Right ventricle myocardium inferior (tissue), 1 donor: ENCODE results near the gene NPR3. TPM values are rescaled to one million over a fixed set of nuclear protein-coding genes. Genes with fewer than 3 reads are reported as not detected.
"Not testable (repeated sequence)": the region's sequence is repeated elsewhere in the genome, so short reads cannot be mapped to it uniquely, and the experiment has no call there.

Source experiments
- ATAC-seq: fragments of 200-7000 bp; cut with Tn5 transposase; one replicate; pipeline ENCODE4 v1.9.1; 2020; ENCODE audit warnings: mild to moderate bottlenecking, moderate library complexity
- DNase-seq: peaks from one replicate; pipeline ENCODE4 v3.0.0; 2021; ENCODE audit errors: missing footprints
- intact Hi-C: fragments of 100-400 bp; cut with DNase I; formaldehyde crosslinking; loops from one replicate; pipeline ENCODE4 v1.11.0; 2022
- total RNA-seq: library from RNA; stranded (reverse); fragmentation: NEBNext Ultra II Directional; extraction: Animal tissue kit (Norgen Biotek cat#: 25700); gene quantifications from one replicate; pipeline ENCODE4 v1.2.1, GENCODE V29; 2021
- donor health status: DM: no; HTN: yes; CAD: no; lungs with severe emphysema.

Gene NPR3
- total RNA-seq, 1 donor from 2014 or later = 10.6 TPM

GRCh38 chr5:32786311-32786710 is 75.2 kb downstream of the NPR3 start:
- ATAC-seq (no peak), DNase-seq (no peak)
- intact Hi-C loops = no loop called here

GRCh38 chr5:32790411-32790951 is 79.4 kb downstream of the NPR3 start:
- ATAC-seq (no peak), DNase-seq (no peak)
- intact Hi-C loops = no loop called here

- DNase-seq (no peak), ATAC-seq (no peak)
- intact Hi-C loops = no loop called here
Measured at GRCh38 chr5:32791536-32792243, 80.6 kb downstream of the NPR3 start.

- no peak for ATAC-seq
- no peak for DNase-seq
- intact Hi-C loops = no loop called here
Measured at GRCh38 chr5:32794086-32794485, 83.0 kb downstream of the NPR3 start.

GRCh38 chr5:32802764-32803163 is 91.6 kb downstream of the NPR3 start:
- DNase-seq (no peak), ATAC-seq (no peak)
- intact Hi-C loops = no loop called here

- ATAC-seq (no peak), DNase-seq (no peak)
- intact Hi-C loops = no loop called here
Measured at GRCh38 chr5:32803656-32804055, 92.5 kb downstream of the NPR3 start.

- ATAC-seq, DNase-seq, intact Hi-C loops: not testable (repeated sequence)
Measured at GRCh38 chr5:32805462-32805861, 94.3 kb downstream of the NPR3 start.

- intact Hi-C loops = no loop called here
- peak; percentile 60 for ATAC-seq
- DNase-seq = no peak
Measured at GRCh38 chr5:32805971-32806638, 95.0 kb downstream of the NPR3 start.

GRCh38 chr5:32808783-32809182 is 97.7 kb downstream of the NPR3 start:
- DNase-seq (no peak), ATAC-seq (no peak)
- intact Hi-C loops = no loop called here

- no peak for DNase-seq
- intact Hi-C loops = no loop called here
- ATAC-seq = peak; percentile 42
Measured at GRCh38 chr5:32810804-32811203, 99.7 kb downstream of the NPR3 start.

GRCh38 chr5:32812399-32812798 is 101.3 kb downstream of the NPR3 start:
- intact Hi-C loops = no loop called here
- DNase-seq (no peak), ATAC-seq (no peak)

- DNase-seq (no peak), ATAC-seq (no peak)
- intact Hi-C loops = no loop called here
Measured at GRCh38 chr5:32814141-32814540, 103.0 kb downstream of the NPR3 start.

GRCh38 chr5:32814620-32815019 is 103.5 kb downstream of the NPR3 start:
- no peak for ATAC-seq
- intact Hi-C loops = no loop called here
- no peak for DNase-seq

GRCh38 chr5:32827981-32828380 is 116.9 kb downstream of the NPR3 start:
- ATAC-seq (no peak), DNase-seq (no peak)
- intact Hi-C loops = no loop called here

- intact Hi-C loops = no loop called here
- DNase-seq (no peak), ATAC-seq (no peak)
Measured at GRCh38 chr5:32828492-32828891, 117.4 kb downstream of the NPR3 start.

- intact Hi-C loops = no loop called here
- no peak for DNase-seq
- ATAC-seq = no peak
Measured at GRCh38 chr5:32831624-32832023, 120.5 kb downstream of the NPR3 start.

- no peak for ATAC-seq
- intact Hi-C loops = no loop called here
- DNase-seq = no peak
Measured at GRCh38 chr5:32833127-32833526, 122.0 kb downstream of the NPR3 start.

- intact Hi-C loops = no loop called here
- ATAC-seq (no peak), DNase-seq (no peak)
Measured at GRCh38 chr5:32833663-32834062, 122.5 kb downstream of the NPR3 start.

- DNase-seq = no peak
- intact Hi-C loops = no loop called here
- no peak for ATAC-seq
Measured at GRCh38 chr5:32834251-32834650, 123.1 kb downstream of the NPR3 start.

GRCh38 chr5:32836176-32836575 is 125.1 kb downstream of the NPR3 start:
- ATAC-seq = no peak
- no peak for DNase-seq
- intact Hi-C loops = no loop called here
